HepG2 (cell line): ENCODE results near the gene CPLANE1. TPM values are rescaled to one million over a fixed set of nuclear protein-coding genes. Genes with fewer than 3 reads are reported as not detected.
A peak's percentile ranks its signal among the peaks of the same experiment; 100 is the strongest.
"Not testable (repeated sequence)": the region's sequence is repeated elsewhere in the genome, so short reads cannot be mapped to it uniquely, and the experiment has no call there.

ENCODE experiments used
- ATAC-seq: fragments of 200-7000 bp; cut with Tn5 transposase; 3 replicates; pipeline ENCODE4 v1.9.1; 2020; ENCODE audit warnings: mild to moderate bottlenecking, moderate library complexity
- BruUV-seq: library from RNA; stranded (reverse); fragments of 400-500 nt; replicated peaks from 2 replicates; lab custom pipeline; 2021; lab: Mats Ljungman, UMichigan
- CTCF ChIA-PET: fragments of 300-600 bp; formaldehyde crosslinking; extraction: SDS; loops from one replicate; lab custom pipeline; 2021; ENCODE audit warnings: low total read pairs, inconsistent platforms, low intra/inter-chr PET ratio; lab: Yijun Ruan, JAX
- POLR2A ChIA-PET: fragments of 350-600 bp; sonication (Branson Sonifier 250); formaldehyde crosslinking; loops from one replicate; lab custom pipeline; 2020; ENCODE audit warnings: antibody characterized with exemption, inconsistent platforms; lab: Yijun Ruan, JAX
- DNase-seq: peaks from one replicate; pipeline ENCODE4 v3.0.0-alpha.2; 2015; ENCODE audit warnings: low spot score
- FAIRE-seq: peaks from 3 replicates; lab custom pipeline; 2011; peaks lifted over from hg19 to GRCh38; lab: Jason Lieb, UNC
- H2AFZ ChIP-seq: one replicate; pipeline ENCODE4 v1.6.1; 2011; ENCODE audit warnings: low read length, inconsistent platforms
- H3K27ac ChIP-seq: fragments of 300-600 bp; 3 replicates; pipeline ENCODE4 v1.8.0; 2011; ENCODE audit warnings: mixed run types, mild to moderate bottlenecking, mixed read lengths, low read length, inconsistent platforms; ENCODE audit not compliant: insufficient read depth; ENCODE audit errors: extremely low read length
- H3K27me3 ChIP-seq, 2 experiments: fragments of 200-600 bp in 1 of 2; 2 replicates in 1 of 2; 3 replicates in 1 of 2; pipeline versions ENCODE4 v1.6.0 to v1.8.0; 2011; ENCODE audit warnings: low read length in 2 of 2, mild to moderate bottlenecking in 2 of 2, moderate library complexity in 2 of 2, inconsistent platforms in 1 of 2; ENCODE audit not compliant: insufficient read depth in 2 of 2, control insufficient read depth in 1 of 2
- H3K36me3 ChIP-seq, 2 experiments: fragments of 200-600 bp in 1 of 2; replicated peaks in 1 of 2; 2 replicates in 1 of 2; 3 replicates in 1 of 2; pipeline versions ENCODE4 v1.5.1 to v1.8.0; 2011; ENCODE audit warnings: low read length in 2 of 2, inconsistent platforms in 1 of 2; ENCODE audit not compliant: insufficient read depth in 2 of 2, control insufficient read depth in 1 of 2
- H3K4me1 ChIP-seq: 2 replicates; pipeline ENCODE4 v1.5.1; 2012; ENCODE audit warnings: low read length, inconsistent platforms; ENCODE audit not compliant: insufficient read depth
- H3K4me2 ChIP-seq: 2 replicates; pipeline ENCODE4 v1.6.0; 2011; ENCODE audit warnings: low read depth, low read length, inconsistent platforms
- H3K4me3 ChIP-seq, 3 experiments: fragments of 200-600 bp in 1 of 3; sonication (generic), shearing (Covaris generic) in 1 of 3; replicated peaks in 1 of 3; 2 replicates each; pipeline ENCODE4 v1.5.1; 2011 to 2016; ENCODE audit warnings: low read length in 3 of 3, inconsistent platforms in 2 of 3, low read depth in 2 of 3, mild to moderate bottlenecking in 2 of 3, control low read depth in 1 of 3, mixed read lengths in 1 of 3; ENCODE audit not compliant: insufficient read depth in 1 of 3
- H3K79me2 ChIP-seq: one replicate; pipeline ENCODE4 v1.6.1; 2011; ENCODE audit warnings: low read length, inconsistent platforms; ENCODE audit not compliant: insufficient read depth
- H3K9ac ChIP-seq: 2 replicates; pipeline ENCODE4 v1.6.0; 2011; ENCODE audit warnings: mild to moderate bottlenecking, low read depth, low read length, inconsistent platforms; ENCODE audit not compliant: insufficient read depth
- H3K9me3 ChIP-seq: 2 replicates; pipeline ENCODE4 v1.5.1; 2012; ENCODE audit warnings: mild to moderate bottlenecking, low read length
- H4K20me1 ChIP-seq: 2 replicates; pipeline ENCODE4 v1.6.0; 2011; ENCODE audit warnings: inconsistent platforms, mild to moderate bottlenecking, low read length, moderate library complexity; ENCODE audit not compliant: insufficient read depth
- HMG20B ChIP-seq: conservative IDR thresholded peaks from 2 replicates; pipeline ENCODE4 v1.6.1; 2016; ENCODE audit warnings: missing genetic modification reagents, missing compliant biosample characterization
- PAXIP1 ChIP-seq: sonication (generic); formaldehyde crosslinking; conservative IDR thresholded peaks from 2 replicates; pipeline ENCODE4 v1.4.0; 2020; ENCODE audit warnings: mild to moderate bottlenecking, missing genetic modification reagents, moderate library complexity
- whole genome bisulfite sequencing: methylation state at CpG from one replicate; pipeline ENCODE4 v1.1.6; 2017; ENCODE audit warnings: low lambda C conversion rate; 5-methylcytosine and 5-hydroxymethylcytosine counted together
- in situ Hi-C: cut with HindIII; loops from 2 replicates; pipeline ENCODE4 v1.10.0; 2017; ENCODE audit warnings: low pct_unique_long_range_greater_than_20kb; ENCODE audit not compliant: extremely low pct_ligation_motif_present
- intact Hi-C: fragments of 100-400 bp; cut with micrococcal nuclease; formaldehyde crosslinking; loops from one replicate; pipeline ENCODE4 v1.10.0; 2022; ENCODE audit not compliant: unreplicated experiment
- polyA plus RNA-seq, 8 experiments: library from polyadenylated mRNA; depleted of rRNA in 3 of 8; stranded (reverse) in 7 of 8; unstranded in 1 of 8; fragments of >200 nt; fragmentation: Illumina TruSeq in 4 of 8; extraction: Trizol in 4 of 8; gene quantifications; 2 replicates each; pipeline versions ENCODE4 v1.2.1 to v1.2.3, GENCODE V29; 2011 to 2016; ENCODE audit warnings: low read depth in 4 of 8, missing spikeins in 1 of 8, mixed read lengths in 1 of 8; ENCODE audit not compliant: insufficient read depth in 1 of 8
- total RNA-seq, 5 experiments: library from RNA; depleted of rRNA; stranded (reverse); fragments of >200 nt; fragmentation: Illumina TruSeq; extraction: Trizol; gene quantifications; 2 replicates each; pipeline ENCODE4 v1.2.3, GENCODE V29; 2016; ENCODE audit warnings: low read depth in 1 of 5
- TF ChIP-seq, protein P1 (sequence below): sonication (generic); formaldehyde crosslinking; IDR thresholded peaks from 2 replicates; pipeline ENCODE4 v1.4.0; 2020; ENCODE audit warnings: mild to moderate bottlenecking, missing genetic modification reagents, borderline replicate concordance

The CPLANE1 gene
- total and polyA plus RNA-seq, 2 of the 13 experiments (the other 11 are each of a cell fraction or from before 2014, with no cell fraction given): 6.3 to 9.9 TPM

GRCh38 chr5:37086466-37087173 lies 162.6 kb downstream of the CPLANE1 start (continued):
- TF ChIP-seq, protein P1, sequence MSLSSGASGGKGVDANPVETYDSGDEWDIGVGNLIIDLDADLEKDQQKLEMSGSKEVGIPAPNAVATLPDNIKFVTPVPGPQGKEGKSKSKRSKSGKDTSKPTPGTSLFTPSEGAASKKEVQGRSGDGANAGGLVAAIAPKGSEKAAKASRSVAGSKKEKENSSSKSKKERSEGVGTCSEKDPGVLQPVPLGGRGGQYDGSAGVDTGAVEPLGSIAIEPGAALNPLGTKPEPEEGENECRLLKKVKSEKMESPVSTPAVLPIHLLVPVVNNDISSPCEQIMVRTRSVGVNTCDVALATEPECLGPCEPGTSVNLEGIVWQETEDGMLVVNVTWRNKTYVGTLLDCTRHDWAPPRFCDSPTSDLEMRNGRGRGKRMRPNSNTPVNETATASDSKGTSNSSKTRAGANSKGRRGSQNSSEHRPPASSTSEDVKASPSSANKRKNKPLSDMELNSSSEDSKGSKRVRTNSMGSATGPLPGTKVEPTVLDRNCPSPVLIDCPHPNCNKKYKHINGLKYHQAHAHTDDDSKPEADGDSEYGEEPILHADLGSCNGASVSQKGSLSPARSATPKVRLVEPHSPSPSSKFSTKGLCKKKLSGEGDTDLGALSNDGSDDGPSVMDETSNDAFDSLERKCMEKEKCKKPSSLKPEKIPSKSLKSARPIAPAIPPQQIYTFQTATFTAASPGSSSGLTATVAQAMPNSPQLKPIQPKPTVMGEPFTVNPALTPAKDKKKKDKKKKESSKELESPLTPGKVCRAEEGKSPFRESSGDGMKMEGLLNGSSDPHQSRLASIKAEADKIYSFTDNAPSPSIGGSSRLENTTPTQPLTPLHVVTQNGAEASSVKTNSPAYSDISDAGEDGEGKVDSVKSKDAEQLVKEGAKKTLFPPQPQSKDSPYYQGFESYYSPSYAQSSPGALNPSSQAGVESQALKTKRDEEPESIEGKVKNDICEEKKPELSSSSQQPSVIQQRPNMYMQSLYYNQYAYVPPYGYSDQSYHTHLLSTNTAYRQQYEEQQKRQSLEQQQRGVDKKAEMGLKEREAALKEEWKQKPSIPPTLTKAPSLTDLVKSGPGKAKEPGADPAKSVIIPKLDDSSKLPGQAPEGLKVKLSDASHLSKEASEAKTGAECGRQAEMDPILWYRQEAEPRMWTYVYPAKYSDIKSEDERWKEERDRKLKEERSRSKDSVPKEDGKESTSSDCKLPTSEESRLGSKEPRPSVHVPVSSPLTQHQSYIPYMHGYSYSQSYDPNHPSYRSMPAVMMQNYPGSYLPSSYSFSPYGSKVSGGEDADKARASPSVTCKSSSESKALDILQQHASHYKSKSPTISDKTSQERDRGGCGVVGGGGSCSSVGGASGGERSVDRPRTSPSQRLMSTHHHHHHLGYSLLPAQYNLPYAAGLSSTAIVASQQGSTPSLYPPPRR (CRISPR knock-in tag): peak; percentile 96
- TF ChIP-seq HMG20B: 0 out of 2 replicates have a peak, but pooled peaks have one; percentile 19
- TF ChIP-seq PAXIP1 (CRISPR knock-in tag): 0 out of 2 replicates have a peak, but pooled peaks have one; percentile 12

DNA sequence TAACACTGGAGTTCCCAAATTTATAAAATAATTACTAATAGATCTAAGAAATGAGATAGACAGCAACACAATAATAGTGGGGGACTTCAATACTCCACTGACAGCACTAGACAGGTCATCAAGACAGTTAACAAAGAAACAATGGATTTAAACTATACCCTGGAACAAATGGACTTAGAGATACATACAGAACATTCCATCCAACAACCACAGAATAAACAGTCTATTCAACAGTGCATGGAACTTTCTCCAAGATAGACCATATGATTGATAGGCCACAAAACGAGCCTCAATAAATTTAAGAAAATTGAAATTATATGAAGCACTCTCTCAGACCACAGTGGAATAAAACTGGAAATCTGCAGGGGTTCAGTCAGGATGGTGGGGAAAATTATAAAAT lies 163.2 kb downstream of the CPLANE1 start:
- WGBS: 69% methylated on average over 1 of the region's 1 CpG
- ATAC-seq, FAIRE-seq, H2AFZ ChIP-seq, in situ Hi-C loops, H3K4me3 ChIP-seq, POLR2A ChIA-PET, intact Hi-C loops, CTCF ChIA-PET, H3K9me3 ChIP-seq, H3K79me2 ChIP-seq, H3K36me3 ChIP-seq, DNase-seq, H4K20me1 ChIP-seq, BruUV-seq, H3K9ac ChIP-seq, H3K4me2 ChIP-seq, H3K27ac ChIP-seq: not testable (repeated sequence)
- Histone ChIP-seq H3K4me1 (peaks cover 15% of the 10 kb centered on the region), H3K27me3 (peaks cover 0 to 11% of the 10 kb centered on the region in 2 experiments; a peak in 2 of 5 replicates)

- 94% methylated on average over 2 of the region's 2 CpGs for WGBS
- in situ Hi-C loops, DNase-seq, intact Hi-C loops, ATAC-seq, BruUV-seq, CTCF ChIA-PET, H3K9ac ChIP-seq, H3K9me3 ChIP-seq, H3K27me3 ChIP-seq, H3K27ac ChIP-seq, H2AFZ ChIP-seq, FAIRE-seq, POLR2A ChIA-PET, H3K79me2 ChIP-seq, H3K4me3 ChIP-seq, H3K4me2 ChIP-seq, H3K36me3 ChIP-seq, H4K20me1 ChIP-seq: not testable (repeated sequence)
- peaks cover 15% of the 10 kb centered on the region for H3K4me1 ChIP-seq
Measured at GRCh38 chr5:37082977-37083376, 166.2 kb downstream of the CPLANE1 start.
